Gastroesophageal sphincter (tissue), 4 donors: ENCODE results near the gene LMNB1. TPM values are rescaled to one million over a fixed set of nuclear protein-coding genes. Genes with fewer than 3 reads are reported as not detected.
"Not testable (repeated sequence)": the region's sequence is repeated elsewhere in the genome, so short reads cannot be mapped to it uniquely, and the experiment has no call there.

Experiments used
- ATAC-seq: fragments of 150-250 bp; one replicate; pipeline ENCODE4 v1.9.1; 2016; ENCODE audit warnings: mild to moderate bottlenecking, moderate library complexity
- H3K27ac ChIP-seq, 4 donors: fragments of 200-600 bp; sonication (generic) in 3 of 4; 1 replicate in 3 of 4; 2 replicates in 1 of 4; pipeline ENCODE4 v1.5.1; 2016 to 2019
- H3K27me3 ChIP-seq: fragments of 200-600 bp; sonication (generic); one replicate; pipeline ENCODE4 v1.5.1; 2019
- H3K36me3 ChIP-seq, 2 donors: fragments of 200-600 bp; sonication (generic); one replicate each; pipeline ENCODE4 v1.5.1; 2019; ENCODE audit warnings: control low read depth in 1 of 2
- H3K4me1 ChIP-seq, 3 donors: fragments of 200-600 bp; sonication (generic); 1 replicate in 2 of 3; 2 replicates in 1 of 3; pipeline ENCODE4 v1.5.1; 2016 to 2019; ENCODE audit warnings: control low read depth in 2 of 3
- H3K4me3 ChIP-seq, 2 donors: fragments of 200-600 bp; sonication (generic); one replicate each; pipeline ENCODE4 v1.5.1; 2019; ENCODE audit warnings: mild to moderate bottlenecking in 1 of 2, moderate library complexity in 1 of 2
- H3K9me3 ChIP-seq, 3 donors: fragments of 200-600 bp; sonication (generic); one replicate each; pipeline ENCODE4 v1.5.1; 2017 to 2019; ENCODE audit warnings: control low read depth in 2 of 3
- CTCF ChIP-seq, 4 experiments: fragments of 200-600 bp in 2 of 4; fragments of 450-650 bp in 2 of 4; sonication (generic) in 1 of 4; IDR thresholded peaks; one replicate each; pipeline ENCODE4 v1.5.1; 2017 to 2019; ENCODE audit warnings: antibody characterized with exemption in 4 of 4, mild to moderate bottlenecking in 2 of 4, moderate library complexity in 2 of 4
- EP300 ChIP-seq: sonication (generic); formaldehyde crosslinking; IDR thresholded peaks from one replicate; pipeline ENCODE4 v1.6.1; 2017; ENCODE audit warnings: antibody characterized with exemption, mild to moderate bottlenecking
- POLR2A ChIP-seq, 2 donors: fragments of 450-650 bp; IDR thresholded peaks; one replicate each; pipeline ENCODE4 v1.6.1; 2017; ENCODE audit warnings: antibody characterized with exemption in 2 of 2, mild to moderate bottlenecking in 2 of 2, moderate library complexity in 1 of 2
- POLR2AphosphoS5 ChIP-seq: sonication (generic); formaldehyde crosslinking; IDR thresholded peaks from one replicate; pipeline ENCODE4 v1.6.1; 2017; ENCODE audit warnings: antibody characterized with exemption
- WGBS, 2 donors: methylation state at CpG; one replicate each; pipeline ENCODE4 v1.1.5; 2018; ENCODE audit warnings: low coverage in 1 of 2; 5-methylcytosine and 5-hydroxymethylcytosine counted together
- total RNA-seq, 4 donors: library from RNA; depleted of rRNA; stranded (reverse); fragments of >200 nt; gene quantifications; one replicate each; pipeline ENCODE4 v1.1.0, GENCODE V29; 2016

The LMNB1 gene
- total RNA-seq, 4 donors from 2014 or later, result 3.2 to 14.3 (median 6.6) TPM

DNA sequence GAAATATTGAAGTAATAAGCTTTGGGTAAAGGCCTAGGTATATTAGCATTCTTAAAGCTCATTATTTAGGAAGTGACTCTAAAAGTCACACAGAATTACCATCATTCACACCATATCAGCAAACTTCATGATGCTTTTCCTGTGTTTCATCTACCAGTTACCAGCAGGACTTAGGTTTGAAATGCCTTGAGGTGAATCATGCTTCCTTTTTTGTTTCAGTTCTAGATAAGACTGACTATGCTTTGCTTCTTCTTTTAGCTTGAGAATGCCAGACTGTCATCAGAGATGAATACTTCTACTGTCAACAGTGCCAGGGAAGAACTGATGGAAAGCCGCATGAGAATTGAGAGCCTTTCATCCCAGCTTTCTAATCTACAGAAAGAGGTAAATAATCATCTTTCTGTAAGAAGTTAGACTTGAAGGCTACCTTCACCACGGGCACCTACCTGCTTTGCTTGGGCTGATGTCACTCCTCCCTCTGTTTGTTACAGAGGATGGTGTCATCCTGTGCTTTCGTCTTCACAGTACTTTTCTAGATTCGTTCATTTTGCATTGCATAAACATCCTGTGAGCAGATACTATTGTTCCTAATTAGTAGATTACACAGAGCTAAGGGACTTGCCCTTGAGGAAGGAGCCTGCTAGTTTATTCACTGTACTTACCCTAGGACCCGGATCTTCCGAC is 34.7 kb downstream of the LMNB1 start:
- Histone ChIP-seq H3K27ac (no peak overlapping the region), H3K4me1 (no peaks in the 10 kb centered on the region), H3K27me3 (no peaks in the 10 kb centered on the region), H3K9me3 (no peaks in the 10 kb centered on the region), H3K36me3 (no peaks in the 10 kb centered on the region), H3K4me3 (no peak overlapping the region)
- WGBS, 2 donors, result 60 to 71% methylated on average over 2 to 6 of the region's 6 CpGs
- no peak for ATAC-seq
- TF ChIP-seq EP300, result no peak

GRCh38 chr5:126812199-126812570 is 35.2 kb downstream of the LMNB1 start:
- H3K4me1 ChIP-seq, result no peaks in the 10 kb centered on the region
- TF ChIP-seq POLR2AphosphoS5, result no peak
- no peak for TF ChIP-seq POLR2A (IDR thresholded peaks at IDR 0.05)
- no peak for TF ChIP-seq EP300
- TF ChIP-seq CTCF (IDR thresholded peaks at IDR 0.05), result no peak
- H3K9me3 ChIP-seq, result no peaks in the 10 kb centered on the region
- no peaks in the 10 kb centered on the region for H3K36me3 ChIP-seq
- H3K4me3 ChIP-seq, result no peak overlapping the region
- H3K27me3 ChIP-seq, result no peaks in the 10 kb centered on the region
- H3K27ac ChIP-seq, result no peak overlapping the region
- ATAC-seq, result no peak
- WGBS, 2 donors, result 69 to 86% methylated on average over 4 of the region's 4 CpGs

DNA sequence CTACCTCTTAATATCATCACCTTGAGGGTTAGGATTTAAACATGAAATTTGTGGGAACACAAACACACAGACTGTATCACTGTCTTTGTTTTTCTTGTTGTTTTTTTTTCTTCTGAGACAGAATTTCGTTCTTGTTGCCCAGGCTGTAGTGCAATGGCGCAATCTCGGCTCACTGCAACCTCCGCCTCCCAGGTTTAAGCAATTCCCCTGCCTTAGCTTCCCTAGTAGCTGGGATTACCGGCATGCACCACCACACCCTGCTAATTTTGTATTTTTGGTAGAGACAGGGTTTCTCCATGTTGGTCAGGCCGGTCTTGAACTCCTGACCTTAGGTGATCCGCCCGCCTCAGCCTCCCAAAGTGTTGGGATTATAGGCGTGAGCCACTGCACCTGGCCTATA is 36.9 kb downstream of the LMNB1 start:
- not testable (repeated sequence) for H3K27me3 ChIP-seq, H3K4me3 ChIP-seq, H3K36me3 ChIP-seq, H3K27ac ChIP-seq, H3K9me3 ChIP-seq, H3K4me1 ChIP-seq, ATAC-seq
- 93 to 97% methylated on average over 3 to 9 of the region's 9 CpGs for WGBS, 2 donors

- H3K4me3 ChIP-seq, result no peak overlapping the region
- no peaks in the 10 kb centered on the region for H3K4me1 ChIP-seq
- no peak for ATAC-seq
- no peaks in the 10 kb centered on the region for H3K27me3 ChIP-seq
- H3K27ac ChIP-seq, result no peak overlapping the region
- 89% methylated on average over 2 of the region's 2 CpGs; no CpG with 5 or more reads in 1 of the 2 donors for whole genome bisulfite sequencing, 2 donors
- no peak for TF ChIP-seq POLR2A (IDR thresholded peaks at IDR 0.05)
- no peak for TF ChIP-seq POLR2AphosphoS5
- no peak for TF ChIP-seq CTCF (IDR thresholded peaks at IDR 0.05)
- no peak for TF ChIP-seq EP300
- no peaks in the 10 kb centered on the region for H3K36me3 ChIP-seq
- H3K9me3 ChIP-seq, result no peaks in the 10 kb centered on the region
Observed at GRCh38 chr5:126814721-126815404, 37.9 kb downstream of the LMNB1 start.

DNA sequence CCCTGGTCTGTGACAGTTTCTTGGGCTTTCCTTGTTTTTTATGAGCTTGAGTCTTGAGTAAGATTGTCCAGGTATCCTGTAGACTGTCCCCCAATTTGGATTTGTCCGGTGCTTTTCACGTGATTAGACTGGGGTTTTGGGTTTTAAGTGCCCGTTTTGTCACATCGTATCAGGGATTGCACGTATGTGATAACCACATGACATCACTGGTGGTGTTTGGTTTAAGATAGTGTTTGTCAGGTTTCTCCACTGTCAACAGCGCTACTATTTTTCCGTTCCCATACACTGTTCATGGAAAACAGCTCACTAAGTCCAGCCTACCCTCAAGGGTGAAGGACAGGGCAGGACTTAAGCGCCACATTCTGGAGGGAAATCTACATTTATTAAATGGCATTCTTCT is 39.7 kb downstream of the LMNB1 start:
- TF ChIP-seq POLR2AphosphoS5 (no peak), CTCF (IDR thresholded peaks at IDR 0.05) (no peak), EP300 (no peak), POLR2A (IDR thresholded peaks at IDR 0.05) (no peak)
- ATAC-seq, result no peak
- WGBS, 2 donors, result 96 to 98% methylated on average over 8 of the region's 8 CpGs
- no peak overlapping the region for H3K4me3 ChIP-seq
- H3K9me3 ChIP-seq, result no peaks in the 10 kb centered on the region
- H3K4me1 ChIP-seq, result no peaks in the 10 kb centered on the region
- peaks cover 0 to 3% of the 10 kb centered on the region in 2 donors for H3K36me3 ChIP-seq
- H3K27ac ChIP-seq, result no peak overlapping the region
- no peaks in the 10 kb centered on the region for H3K27me3 ChIP-seq

DNA sequence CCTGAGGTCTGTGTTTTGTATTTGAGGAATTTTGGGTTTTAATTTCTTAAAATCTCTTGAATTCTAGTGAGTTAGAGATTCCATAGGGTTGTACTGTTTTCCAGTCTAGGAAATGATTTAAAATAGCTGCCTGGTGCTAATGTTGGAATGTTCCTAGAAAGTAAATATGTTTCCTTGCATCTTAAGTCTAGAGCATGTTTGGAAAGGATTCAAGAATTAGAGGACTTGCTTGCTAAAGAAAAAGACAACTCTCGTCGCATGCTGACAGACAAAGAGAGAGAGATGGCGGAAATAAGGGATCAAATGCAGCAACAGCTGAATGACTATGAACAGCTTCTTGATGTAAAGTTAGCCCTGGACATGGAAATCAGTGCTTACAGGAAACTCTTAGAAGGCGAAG is 41.8 kb downstream of the LMNB1 start:
- Histone ChIP-seq H3K4me3 (no peak overlapping the region), H3K36me3 (peaks cover 0 to 3% of the 10 kb centered on the region in 2 donors), H3K27ac (no peak overlapping the region), H3K9me3 (no peaks in the 10 kb centered on the region), H3K27me3 (no peaks in the 10 kb centered on the region), H3K4me1 (no peaks in the 10 kb centered on the region)
- no peak for ATAC-seq
- whole genome bisulfite sequencing, 2 donors, result 94 to 100% methylated on average over 4 of the region's 4 CpGs
- TF ChIP-seq POLR2AphosphoS5, result no peak
- TF ChIP-seq CTCF (IDR thresholded peaks at IDR 0.05), result no peak
- TF ChIP-seq EP300, result no peak
- no peak for TF ChIP-seq POLR2A (IDR thresholded peaks at IDR 0.05)
